HepG2 (cell line): ENCODE data around the gene PRKN. TPM values are rescaled to one million over a fixed set of nuclear protein-coding genes. Genes with fewer than 3 reads are reported as not detected.

ENCODE experiments used
- ATAC-seq: fragments of 200-7000 bp; cut with Tn5 transposase; 3 replicates; pipeline ENCODE4 v1.9.1; 2020; ENCODE audit warnings: mild to moderate bottlenecking, moderate library complexity
- BruUV-seq: library from RNA; stranded (reverse); fragments of 400-500 nt; replicated peaks from 2 replicates; lab custom pipeline; 2021; lab: Mats Ljungman, UMichigan
- CTCF ChIA-PET: fragments of 300-600 bp; formaldehyde crosslinking; extraction: SDS; loops from one replicate; lab custom pipeline; 2021; ENCODE audit warnings: low total read pairs, inconsistent platforms, low intra/inter-chr PET ratio; lab: Yijun Ruan, JAX
- POLR2A ChIA-PET: fragments of 350-600 bp; sonication (Branson Sonifier 250); formaldehyde crosslinking; loops from one replicate; lab custom pipeline; 2020; ENCODE audit warnings: antibody characterized with exemption, inconsistent platforms; lab: Yijun Ruan, JAX
- DNase-seq: peaks from one replicate; pipeline ENCODE4 v3.0.0-alpha.2; 2015; ENCODE audit warnings: low spot score
- FAIRE-seq: peaks from 3 replicates; lab custom pipeline; 2011; peaks lifted over from hg19 to GRCh38; lab: Jason Lieb, UNC
- H2AFZ ChIP-seq: one replicate; pipeline ENCODE4 v1.6.1; 2011; ENCODE audit warnings: low read length, inconsistent platforms
- H3K27ac ChIP-seq: fragments of 300-600 bp; 3 replicates; pipeline ENCODE4 v1.8.0; 2011; ENCODE audit warnings: mixed run types, mild to moderate bottlenecking, mixed read lengths, low read length, inconsistent platforms; ENCODE audit not compliant: insufficient read depth; ENCODE audit errors: extremely low read length
- H3K27me3 ChIP-seq, 2 experiments: fragments of 200-600 bp in 1 of 2; 2 replicates in 1 of 2; 3 replicates in 1 of 2; pipeline versions ENCODE4 v1.6.0 to v1.8.0; 2011; ENCODE audit warnings: low read length in 2 of 2, mild to moderate bottlenecking in 2 of 2, moderate library complexity in 2 of 2, inconsistent platforms in 1 of 2; ENCODE audit not compliant: insufficient read depth in 2 of 2, control insufficient read depth in 1 of 2
- H3K36me3 ChIP-seq, 2 experiments: fragments of 200-600 bp in 1 of 2; replicated peaks in 1 of 2; 2 replicates in 1 of 2; 3 replicates in 1 of 2; pipeline versions ENCODE4 v1.5.1 to v1.8.0; 2011; ENCODE audit warnings: low read length in 2 of 2, inconsistent platforms in 1 of 2; ENCODE audit not compliant: insufficient read depth in 2 of 2, control insufficient read depth in 1 of 2
- H3K4me1 ChIP-seq: 2 replicates; pipeline ENCODE4 v1.5.1; 2012; ENCODE audit warnings: low read length, inconsistent platforms; ENCODE audit not compliant: insufficient read depth
- H3K4me2 ChIP-seq: 2 replicates; pipeline ENCODE4 v1.6.0; 2011; ENCODE audit warnings: low read depth, low read length, inconsistent platforms
- H3K4me3 ChIP-seq, 3 experiments: fragments of 200-600 bp in 1 of 3; sonication (generic), shearing (Covaris generic) in 1 of 3; replicated peaks in 1 of 3; 2 replicates each; pipeline ENCODE4 v1.5.1; 2011 to 2016; ENCODE audit warnings: low read length in 3 of 3, inconsistent platforms in 2 of 3, low read depth in 2 of 3, mild to moderate bottlenecking in 2 of 3, control low read depth in 1 of 3, mixed read lengths in 1 of 3; ENCODE audit not compliant: insufficient read depth in 1 of 3
- H3K79me2 ChIP-seq: one replicate; pipeline ENCODE4 v1.6.1; 2011; ENCODE audit warnings: low read length, inconsistent platforms; ENCODE audit not compliant: insufficient read depth
- H3K9ac ChIP-seq: 2 replicates; pipeline ENCODE4 v1.6.0; 2011; ENCODE audit warnings: mild to moderate bottlenecking, low read depth, low read length, inconsistent platforms; ENCODE audit not compliant: insufficient read depth
- H3K9me3 ChIP-seq: 2 replicates; pipeline ENCODE4 v1.5.1; 2012; ENCODE audit warnings: mild to moderate bottlenecking, low read length
- H4K20me1 ChIP-seq: 2 replicates; pipeline ENCODE4 v1.6.0; 2011; ENCODE audit warnings: inconsistent platforms, mild to moderate bottlenecking, low read length, moderate library complexity; ENCODE audit not compliant: insufficient read depth
- CBX2 ChIP-seq, 2 experiments: fragments of 200-600 bp in 1 of 2; sonication (generic); formaldehyde crosslinking in 1 of 2; IDR thresholded peaks; 2 replicates each; pipeline versions ENCODE4 v1.7.0 to v1.8.1; 2018 to 2022; ENCODE audit warnings: low read depth in 2 of 2, low read length in 1 of 2, mild to moderate bottlenecking in 1 of 2, missing genetic modification reagents in 1 of 2
- DPF2 ChIP-seq: sonication (generic); formaldehyde crosslinking; IDR thresholded peaks from 2 replicates; pipeline ENCODE4 v1.4.0; 2020; ENCODE audit warnings: mild to moderate bottlenecking, low read depth, missing genetic modification reagents, borderline replicate concordance
- ERF ChIP-seq: IDR thresholded peaks from 2 replicates; pipeline ENCODE4 v1.6.1; 2018; ENCODE audit warnings: missing biosample characterization, missing genetic modification reagents
- GMEB2 ChIP-seq: IDR thresholded peaks from 2 replicates; pipeline ENCODE4 v1.6.1; 2016; ENCODE audit warnings: missing biosample characterization, missing genetic modification reagents, low read depth
- KAT8 ChIP-seq: IDR thresholded peaks from 2 replicates; pipeline ENCODE4 v1.6.1; 2016; ENCODE audit warnings: missing genetic modification reagents, missing compliant biosample characterization
- MED1 ChIP-seq: sonication (generic); formaldehyde crosslinking; IDR thresholded peaks from 2 replicates; pipeline ENCODE4 v1.4.0; 2020; ENCODE audit warnings: missing genetic modification reagents
- MXD3 ChIP-seq: IDR thresholded peaks from 2 replicates; pipeline ENCODE4 v1.6.1; 2016; ENCODE audit warnings: mild to moderate bottlenecking, missing biosample characterization, missing genetic modification reagents
- PPARG ChIP-seq: conservative IDR thresholded peaks from 2 replicates; pipeline ENCODE4 v1.6.1; 2016; ENCODE audit warnings: missing biosample characterization, missing genetic modification reagents
- SMAD3 ChIP-seq: sonication (generic); formaldehyde crosslinking; IDR thresholded peaks from 2 replicates; pipeline ENCODE4 v1.4.0; 2020; ENCODE audit warnings: missing genetic modification reagents
- WIZ ChIP-seq: sonication (generic); formaldehyde crosslinking; IDR thresholded peaks from 2 replicates; pipeline ENCODE4 v1.5.1; 2020; ENCODE audit warnings: mild to moderate bottlenecking, missing genetic modification reagents
- ZNF33A ChIP-seq: sonication (generic); formaldehyde crosslinking; IDR thresholded peaks from 2 replicates; pipeline ENCODE4 v1.5.1; 2020; ENCODE audit warnings: missing genetic modification reagents, mild to moderate bottlenecking, moderate library complexity, borderline replicate concordance
- WGBS: methylation state at CpG from one replicate; pipeline ENCODE4 v1.1.6; 2017; ENCODE audit warnings: low lambda C conversion rate; 5-methylcytosine and 5-hydroxymethylcytosine counted together
- in situ Hi-C: cut with HindIII; loops from 2 replicates; pipeline ENCODE4 v1.10.0; 2017; ENCODE audit warnings: low pct_unique_long_range_greater_than_20kb; ENCODE audit not compliant: extremely low pct_ligation_motif_present
- intact Hi-C: fragments of 100-400 bp; cut with micrococcal nuclease; formaldehyde crosslinking; loops from one replicate; pipeline ENCODE4 v1.10.0; 2022; ENCODE audit not compliant: unreplicated experiment
- polyA plus RNA-seq, 8 experiments: library from polyadenylated mRNA; depleted of rRNA in 3 of 8; stranded (reverse) in 7 of 8; unstranded in 1 of 8; fragments of >200 nt; fragmentation: Illumina TruSeq in 4 of 8; extraction: Trizol in 4 of 8; gene quantifications; 2 replicates each; pipeline versions ENCODE4 v1.2.1 to v1.2.3, GENCODE V29; 2011 to 2016; ENCODE audit warnings: low read depth in 4 of 8, missing spikeins in 1 of 8, mixed read lengths in 1 of 8; ENCODE audit not compliant: insufficient read depth in 1 of 8
- total RNA-seq, 5 experiments: library from RNA; depleted of rRNA; stranded (reverse); fragments of >200 nt; fragmentation: Illumina TruSeq; extraction: Trizol; gene quantifications; 2 replicates each; pipeline ENCODE4 v1.2.3, GENCODE V29; 2016; ENCODE audit warnings: low read depth in 1 of 5

The PRKN gene
- total and polyA plus RNA-seq, 2 of the 13 experiments (the other 11 are each of a cell fraction or from before 2014, with no cell fraction given): 0.31 to 0.44 TPM

DNA sequence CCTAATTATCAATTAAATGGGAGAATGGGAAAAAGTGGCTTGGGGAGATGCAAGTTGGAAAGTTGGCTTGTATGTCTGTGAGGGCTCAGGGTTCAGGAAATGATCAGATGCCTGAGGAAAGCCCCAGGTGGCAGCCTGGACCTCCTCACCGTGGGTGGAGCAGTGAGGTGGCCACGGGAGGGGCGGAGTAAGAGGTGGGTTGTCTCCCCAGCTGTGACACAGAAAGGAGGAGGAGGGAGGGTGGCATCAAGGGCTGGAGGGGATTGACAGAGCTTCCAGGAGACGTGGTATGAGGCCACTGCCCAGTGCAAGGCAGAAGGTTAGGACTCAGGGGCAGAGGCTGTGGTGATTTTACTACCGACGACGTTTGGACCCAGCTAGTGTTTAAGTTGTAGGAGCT lies 672.2 kb downstream of the PRKN start:
- H3K27me3 ChIP-seq: no peaks in the 10 kb centered on the region; a peak in 1 of 5 replicates
- no peaks in the 10 kb centered on the region for H3K79me2 ChIP-seq
- no peaks in the 10 kb centered on the region for H3K36me3 ChIP-seq
- H3K9me3 ChIP-seq: no peaks in the 10 kb centered on the region
- no peak overlapping the region for H3K4me3 ChIP-seq
- no peak overlapping the region for H3K4me2 ChIP-seq
- H4K20me1 ChIP-seq: no peaks in the 10 kb centered on the region
- peaks cover 34% of the 10 kb centered on the region for H3K4me1 ChIP-seq
- FAIRE-seq (no peak), DNase-seq (no peak), ATAC-seq (no peak)
- H3K9ac ChIP-seq: no peak overlapping the region
- CTCF ChIA-PET: no interaction called here
- in situ Hi-C loops: no loop called here
- no peak overlapping the region for H2AFZ ChIP-seq
- TF ChIP-seq GMEB2 (no peak), ZNF33A (CRISPR knock-in tag) (no peak), SMAD3 (CRISPR knock-in tag) (no peak), ERF (no peak), CBX2 (IDR thresholded peaks at IDR 0.05; ENCODE audit: low read depth, low read length) (no peak), CBX2 (CRISPR knock-in tag; IDR thresholded peaks at IDR 0.05; ENCODE audit: low read depth) (no peak), PPARG (CRISPR knock-in tag) (no peak), DPF2 (CRISPR knock-in tag) (no peak)
- intact Hi-C loops: loop anchor here (5.0 kb wide), 1 partner anchor 133 kb away; no protein-coding TSS in a partner anchor
- POLR2A ChIA-PET: no interaction called here
- no peak overlapping the region for H3K27ac ChIP-seq
- WGBS: 39% methylated on average over 7 of the region's 7 CpGs
- no TSS peak for BruUV-seq

- no peak for TF ChIP-seq KAT8 (CRISPR knock-in tag)
- TF ChIP-seq WIZ (CRISPR knock-in tag): no peak
- no peak for TF ChIP-seq MED1
- TF ChIP-seq MXD3: no peak
- no peak overlapping the region for H3K4me2 ChIP-seq
- 72% methylated on average over 7 of the region's 7 CpGs for WGBS
- in situ Hi-C loops (no loop called here), intact Hi-C loops (no loop called here)
- ChIA-PET CTCF (no interaction called here), POLR2A (no interaction called here)
- H4K20me1 ChIP-seq: no peaks in the 10 kb centered on the region
- H3K9me3 ChIP-seq: no peaks in the 10 kb centered on the region
- FAIRE-seq (no peak), ATAC-seq (no peak), DNase-seq (no peak)
- no peaks in the 10 kb centered on the region for H3K36me3 ChIP-seq
- H2AFZ ChIP-seq: no peak overlapping the region
- H3K9ac ChIP-seq: no peak overlapping the region
- H3K4me3 ChIP-seq: no peak overlapping the region
- peaks cover 23% of the 10 kb centered on the region for H3K4me1 ChIP-seq
- H3K27me3 ChIP-seq: no peaks in the 10 kb centered on the region; a peak in 1 of 5 replicates
- no TSS peak for BruUV-seq
- H3K27ac ChIP-seq: no peak overlapping the region
- H3K79me2 ChIP-seq: no peaks in the 10 kb centered on the region
These were observed 674.5 kb downstream of the PRKN start for GRCh38 chr6:162053084-162053483.
